ENCODE data around the gene AP2M1.

AP2M1 gene

DNA sequence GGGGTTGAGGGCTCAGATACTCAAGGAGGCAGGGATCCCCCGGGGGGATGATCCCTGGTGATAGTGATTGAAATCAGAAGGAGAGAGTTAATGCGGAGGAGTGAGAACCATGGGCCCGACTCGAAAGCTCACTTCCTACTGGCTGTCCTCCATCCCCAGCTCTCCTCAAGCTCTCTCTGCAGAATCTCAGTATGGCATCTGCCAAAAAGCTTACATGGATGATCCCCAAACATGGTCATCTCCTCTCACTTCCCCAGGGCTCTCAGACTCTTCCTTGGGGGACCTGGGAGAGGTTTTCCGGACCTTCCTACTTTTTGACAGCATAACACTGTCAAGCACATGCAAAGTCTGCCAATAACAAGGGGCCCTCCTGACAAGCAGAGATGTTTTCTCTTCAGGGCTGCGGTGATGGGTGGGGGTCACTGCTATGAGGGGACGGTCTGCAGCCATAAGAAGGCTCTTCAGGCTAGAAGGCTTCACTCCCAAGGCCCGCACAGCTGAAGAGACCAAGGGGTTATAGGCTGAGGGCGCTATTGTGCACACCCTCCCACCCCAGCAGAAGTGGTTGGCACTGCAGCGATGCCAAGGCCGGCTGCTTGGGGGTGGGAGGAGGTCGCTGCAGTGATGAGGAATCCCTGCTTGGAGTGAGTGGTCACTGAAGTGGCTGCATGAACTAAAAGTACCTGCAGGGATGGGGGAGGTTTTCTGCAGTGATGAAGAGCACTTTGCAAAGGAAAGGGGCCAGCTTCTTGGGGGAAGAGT lies 53.9 kb downstream of the AP2M1 start:
- no peak for DNase-seq (ENCODE audit: low read depth in 3 of 3)

DNA sequence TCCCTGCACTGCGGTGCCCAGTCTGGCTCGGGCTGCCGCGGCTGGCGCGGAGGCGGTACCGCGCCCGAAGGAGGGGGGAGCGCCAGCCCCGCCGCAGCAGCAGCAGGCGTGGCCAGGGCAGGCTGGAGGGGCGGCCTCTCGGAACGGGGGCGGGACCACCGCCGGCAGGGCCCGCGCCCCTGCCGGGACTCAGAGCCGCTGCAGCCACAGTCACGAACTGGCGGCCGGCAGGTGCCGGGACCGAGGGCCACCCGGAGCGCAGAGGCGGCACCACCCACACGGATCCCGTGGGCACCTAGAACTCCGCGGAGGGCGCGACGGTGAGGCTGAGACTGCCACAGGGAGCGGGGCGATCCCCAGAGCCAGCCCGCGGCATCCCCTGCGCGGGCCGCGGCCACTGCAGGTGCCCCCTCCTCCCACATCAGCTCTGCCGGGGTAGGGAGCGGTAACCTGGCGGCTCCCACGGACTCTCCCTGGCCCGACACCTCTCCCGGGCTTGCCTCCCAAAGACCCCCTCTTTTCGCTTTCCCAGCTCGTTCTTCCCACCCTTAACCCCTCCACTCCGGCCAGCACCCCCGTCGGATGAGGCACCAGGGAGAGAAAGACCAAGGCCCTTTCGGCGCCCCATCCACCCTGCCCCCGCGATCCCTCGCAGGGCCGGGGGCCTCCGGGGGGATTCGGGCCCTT lies 54.9 kb downstream of the AP2M1 start, which contains the start of gene VWA5B2:
TSS of gene VWA5B2 (plus strand) at position 192 of the 687 bp plus-strand sequence. CDS start 944 bp downstream, outside the sequence.
- peak in 2 of 3 donors; percentile 22 to 70 for DNase-seq (ENCODE audit: low read depth in 3 of 3)

- no peak for DNase-seq (ENCODE audit: low read depth in 3 of 3)
Observed at GRCh38 chr3:184230081-184230602, 55.5 kb downstream of the AP2M1 start.

- no peak for DNase-seq (ENCODE audit: low read depth in 3 of 3)
Observed at GRCh38 chr3:184230603-184231528, 56.2 kb downstream of the AP2M1 start.

DNA sequence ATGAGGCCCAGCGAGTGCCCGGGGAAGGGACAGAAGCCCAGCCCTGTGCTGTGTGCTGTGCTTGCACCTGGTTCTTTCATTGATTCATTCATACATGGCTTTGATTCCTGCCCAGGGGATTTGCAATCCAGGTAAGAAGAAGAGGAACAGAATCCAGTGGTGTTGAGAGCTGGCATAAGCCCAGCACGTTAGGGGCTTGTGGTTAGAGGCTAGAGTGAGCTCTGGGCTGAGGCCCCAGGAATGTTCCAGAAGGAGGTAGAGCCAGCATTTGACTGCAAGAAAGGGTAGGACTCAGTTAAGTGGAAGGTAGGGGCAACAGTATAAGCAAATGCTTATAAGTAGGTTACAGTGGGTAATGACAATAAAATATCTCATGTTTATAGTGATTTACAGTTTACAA lies 57.0 kb downstream of the AP2M1 start:
- no peak for DNase-seq (ENCODE audit: low read depth in 3 of 3)

GRCh38 chr3:184233127-184233843 lies 58.6 kb downstream of the AP2M1 start:
- DNase-seq (ENCODE audit: low read depth in 3 of 3), result no peak

Measured in stimulated activated CD4-positive, alpha-beta T cell treated with anti-CD3 and anti-CD28 coated beads, TNF-alpha, amount 100 ng/mL, for 48 hours (primary cell).